ENCODE data around the gene PSORS1C2. TPM values are rescaled to one million over a fixed set of nuclear protein-coding genes. Genes with fewer than 3 reads are reported as not detected.

The PSORS1C2 gene
- total RNA-seq = not detected in 2 replicates

DNA sequence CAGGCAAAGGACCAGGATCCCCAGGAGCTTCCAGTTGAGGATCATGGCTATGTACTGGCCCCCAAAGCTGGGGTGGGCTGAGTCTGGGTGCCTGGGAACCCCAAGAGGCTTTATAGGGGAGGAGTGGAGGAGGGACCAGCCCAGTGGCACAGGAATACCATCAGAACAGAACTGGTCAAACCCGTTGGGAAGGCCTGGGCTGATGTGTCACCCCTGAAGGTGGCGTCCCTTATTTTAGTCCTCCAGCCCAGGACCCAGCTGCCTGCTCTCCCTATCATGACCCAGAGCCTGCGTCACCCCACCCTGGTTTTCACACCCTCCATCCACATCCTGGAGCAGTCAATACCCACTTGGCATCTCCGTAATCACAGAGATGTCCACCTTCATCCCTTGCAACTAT lies at the start of gene PSORS1C2:
Gene PSORS1C2, minus strand, starts transcription at position 85 of the 400 bp plus-strand sequence. Its CDS starts 40 bp downstream, at position 45.

DNA sequence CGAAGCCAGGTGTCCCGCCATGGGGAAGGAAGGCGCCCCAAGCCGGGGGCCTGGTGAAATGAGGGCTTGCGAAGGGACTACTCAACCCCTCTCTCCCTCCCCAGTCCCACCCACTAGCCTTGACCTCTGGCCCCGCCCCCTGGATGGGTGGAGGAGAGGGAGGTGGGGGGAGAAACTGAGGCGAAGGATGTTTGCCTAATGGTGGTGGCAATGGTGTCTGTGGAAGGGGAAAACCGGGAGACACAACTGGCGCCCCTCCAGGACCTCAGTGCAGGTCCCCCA lies 31.7 kb upstream of the PSORS1C2 start, which contains the start of gene POU5F1:
Gene POU5F1, minus strand, starts transcription at position 83 of the 282 bp plus-strand sequence. Its CDS starts 62 bp downstream, at position 21.

GRCh38 chr6:31158140-31158862 lies 19.4 kb upstream of the PSORS1C2 start, which contains the start of gene TCF19:
Gene TCF19 (plus strand): TSS chr6:31158589. CDS start chr6:31159470, 881 bp downstream.

DNA sequence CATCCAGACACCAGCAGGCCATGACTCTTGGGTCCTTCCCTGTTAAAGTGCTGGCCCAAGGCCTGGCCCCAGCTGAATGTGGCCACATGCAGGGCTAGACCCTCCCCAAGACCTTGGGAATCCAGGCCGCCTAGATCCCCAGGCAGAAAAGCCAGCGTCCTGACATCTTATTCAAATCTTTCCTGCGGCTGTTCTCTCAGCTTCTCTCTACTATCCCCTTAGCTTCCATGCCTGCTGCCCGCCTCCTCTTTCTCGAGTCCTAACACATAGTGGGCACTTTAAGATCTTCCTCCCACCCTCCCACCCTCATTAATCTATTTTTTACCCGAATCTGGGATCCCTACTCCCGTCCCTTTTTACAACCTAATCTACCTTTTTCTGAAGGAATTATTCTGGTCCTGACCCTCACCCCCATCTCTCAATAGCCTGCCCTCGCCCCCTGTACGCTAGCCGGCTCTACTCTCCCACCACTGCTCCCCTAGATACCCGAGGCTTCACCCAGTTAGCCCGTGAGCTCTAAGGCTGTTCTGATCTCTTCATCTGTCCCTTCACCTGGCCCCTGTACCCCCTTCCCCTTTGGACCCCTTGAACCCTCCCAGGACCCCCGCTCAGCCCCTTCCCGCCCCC lies 18.8 kb upstream of the PSORS1C2 start, which contains the start of gene CCHCR1:
Gene CCHCR1, minus strand, starts transcription at position 290 of the 627 bp plus-strand sequence. Its CDS starts 202 bp downstream, at position 88.

DNA sequence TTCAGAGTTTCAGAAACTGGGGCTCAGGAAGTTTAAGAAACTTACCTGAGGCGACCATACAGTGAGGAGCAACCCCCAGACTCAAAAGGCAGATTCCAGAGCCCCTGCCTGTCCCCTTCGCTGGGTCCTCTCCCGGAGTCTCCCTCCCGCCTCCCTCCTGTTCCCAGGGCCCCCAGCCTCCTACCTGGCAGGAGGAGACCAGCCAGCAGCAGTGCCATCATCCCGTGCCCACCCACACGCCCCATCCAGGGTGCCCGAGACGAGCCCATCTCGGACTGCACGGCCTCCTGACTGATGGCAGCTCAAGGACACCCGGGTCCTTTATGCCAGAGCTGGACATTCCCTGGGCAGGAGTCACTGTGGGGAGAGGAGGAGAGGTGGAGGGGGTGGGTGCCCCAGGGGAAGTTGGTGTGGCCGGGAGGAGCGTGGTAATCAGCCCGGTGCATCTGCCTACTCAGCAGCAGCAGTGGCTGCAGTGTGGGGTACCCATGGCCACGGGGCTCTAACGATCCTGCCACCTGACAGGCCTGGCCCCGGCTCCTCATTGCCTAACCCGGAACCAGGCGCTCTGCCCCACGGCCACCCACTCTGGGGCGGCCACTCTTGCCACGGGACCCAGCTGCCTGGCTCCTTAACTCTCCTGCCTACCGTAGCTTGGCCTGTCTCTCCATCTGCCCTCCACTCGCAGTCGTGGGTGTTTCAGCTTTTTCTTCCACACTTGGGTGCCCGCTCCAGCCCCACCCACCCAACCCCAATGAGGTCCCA lies 18.5 kb downstream of the PSORS1C2 start, which contains the start of gene CDSN:
Gene CDSN, minus strand, starts transcription at position 296 of the 765 bp plus-strand sequence. Its CDS starts 27 bp downstream, at position 269.

DNA sequence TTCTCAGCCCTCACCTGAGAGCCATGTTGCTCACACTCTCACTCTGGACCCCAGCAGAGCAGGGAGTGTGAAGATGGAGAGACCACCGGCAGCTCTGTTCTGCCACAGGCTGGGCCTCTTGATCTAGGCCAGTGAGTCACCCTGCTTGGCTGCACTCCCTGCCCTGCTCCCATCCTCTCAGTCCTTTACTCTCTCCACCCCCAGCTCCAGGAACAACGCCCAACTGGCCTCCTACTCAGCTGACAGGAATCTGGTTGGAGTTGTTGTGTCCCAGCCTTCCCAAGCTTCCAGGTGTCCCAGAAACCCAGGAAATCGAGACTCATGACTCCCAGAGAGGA lies 24.4 kb downstream of the PSORS1C2 start, which contains the start of gene PSORS1C1:
Gene PSORS1C1, plus strand, starts transcription at position 260 of the 338 bp plus-strand sequence. CDS start 14,833 bp downstream, outside the sequence.

DNA sequence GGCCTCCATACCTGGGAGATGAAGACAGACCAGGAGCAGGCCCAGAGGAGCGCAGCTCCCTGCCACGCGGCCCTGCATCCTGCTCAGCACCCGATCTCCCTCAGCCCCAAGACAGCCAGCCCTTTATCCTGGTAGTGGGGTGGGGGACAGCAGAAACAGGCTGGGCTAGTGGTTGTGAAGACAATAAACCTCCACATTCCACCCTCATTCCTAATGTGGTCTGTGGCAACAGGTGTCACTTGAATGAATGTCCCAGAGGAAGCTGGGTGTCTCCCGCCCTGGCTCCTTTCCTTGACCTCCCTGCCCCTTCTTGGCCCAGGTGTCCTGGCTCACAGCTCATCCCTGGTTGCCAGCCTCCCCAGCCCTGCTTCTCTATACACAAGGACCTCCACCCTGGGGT lies 26.4 kb downstream of the PSORS1C2 start, which contains the start of gene C6orf15:
Gene C6orf15, minus strand, starts transcription at position 98 of the 400 bp plus-strand sequence. Its CDS starts 20 bp downstream, at position 78.

Other genes with a start within 250 kb of the PSORS1C2 start
- 10.1 and 16.3 TPM in 2 replicates for gene GTF2H4, start 230.9 kb downstream of the PSORS1C2 start, total RNA-seq
- gene VARS2, start 224.8 kb downstream of the PSORS1C2 start, total RNA-seq = 15.9 and 27.8 TPM in 2 replicates
- not detected in 2 replicates for gene SFTA2, start 206.9 kb downstream of the PSORS1C2 start, total RNA-seq
- gene MUCL3, start 198.1 kb downstream of the PSORS1C2 start, total RNA-seq = not detected in 2 replicates
- not detected in 2 replicates for gene MUC21, start 155.3 kb downstream of the PSORS1C2 start, total RNA-seq
- gene MUC22, start 128.6 kb downstream of the PSORS1C2 start, total RNA-seq = not detected in 2 replicates
- gene C6orf15, start 26.5 kb downstream of the PSORS1C2 start, total RNA-seq = not detected in 2 replicates
- gene PSORS1C1, start 24.3 kb downstream of the PSORS1C2 start, total RNA-seq = 1.3 and 3.3 TPM in 2 replicates
- not detected in 2 replicates for gene CDSN, start 18.6 kb downstream of the PSORS1C2 start, total RNA-seq
- 12.3 and 17.3 TPM in 2 replicates for gene CCHCR1, start 18.7 kb upstream of the PSORS1C2 start, total RNA-seq
- gene TCF19, start 19.5 kb upstream of the PSORS1C2 start, total RNA-seq = 15.6 and 24.5 TPM in 2 replicates
- not detected in 2 replicates for gene POU5F1, start 31.6 kb upstream of the PSORS1C2 start, total RNA-seq
- 58.1 and 142 TPM in 2 replicates for gene HLA-C, start 133.0 kb upstream of the PSORS1C2 start, total RNA-seq
- gene HLA-B, start 218.1 kb upstream of the PSORS1C2 start, total RNA-seq = 42.2 and 164 TPM in 2 replicates